Measurements from ENCODE around the gene COX7A2. TPM values are rescaled to one million over a fixed set of nuclear protein-coding genes. Genes with fewer than 3 reads are reported as not detected.
A peak's percentile ranks its signal among the peaks of the same experiment; 100 is the strongest.

Gene COX7A2
- total and polyA plus RNA-seq, 2 experiments from 2014 or later = 768 to 1,135 TPM

DNA sequence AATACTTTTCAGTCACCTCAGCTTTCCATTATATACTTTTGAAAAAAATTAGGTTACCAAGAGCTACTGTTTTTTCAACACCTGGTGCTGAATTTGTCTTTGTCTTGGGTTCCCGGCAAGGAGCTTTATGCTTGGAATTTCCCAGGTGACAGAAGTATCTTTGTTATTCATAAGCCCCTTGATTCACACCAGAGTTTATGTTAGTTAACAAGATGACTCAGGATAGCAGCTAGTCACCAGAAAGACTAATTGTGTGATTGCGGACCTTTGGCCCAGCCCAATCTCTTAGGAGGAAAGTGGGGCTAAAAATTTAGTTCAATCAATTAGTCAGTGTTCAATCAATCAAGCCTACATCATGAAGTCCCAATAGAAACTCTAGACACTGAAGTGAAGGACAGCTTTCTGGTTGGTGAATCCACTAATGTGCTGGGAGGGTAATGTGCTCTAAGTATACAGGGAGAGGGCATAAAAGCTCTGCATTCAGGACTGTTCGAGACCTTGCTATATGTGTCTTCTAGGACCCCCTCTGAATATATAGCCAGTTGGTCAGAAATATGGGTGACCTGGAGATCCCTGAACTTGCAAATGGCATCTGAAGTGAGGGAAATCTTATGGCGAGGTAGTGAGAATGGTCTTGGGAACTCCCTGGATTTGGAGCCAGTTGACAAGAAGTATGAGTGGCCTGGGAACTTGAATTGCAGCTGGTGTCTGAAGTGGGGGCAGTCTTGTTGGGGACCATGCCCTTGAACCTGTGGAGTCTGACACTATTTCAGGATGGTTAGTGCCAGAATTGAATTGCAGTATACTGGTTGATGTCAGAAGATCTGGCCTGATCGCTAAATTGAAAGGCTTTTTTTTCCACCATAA lies 24.8 kb upstream of the COX7A2 start:
- H3K27ac ChIP-seq = no peak overlapping the region
- peaks cover 12% of the 10 kb centered on the region for H3K4me1 ChIP-seq (ENCODE audit: low read depth)
- no peaks in the 10 kb centered on the region for H3K9me3 ChIP-seq (ENCODE audit: low read depth)
- no peaks in the 10 kb centered on the region for H3K27me3 ChIP-seq
- no peak overlapping the region for H3K4me3 ChIP-seq
- no peak for DNase-seq (ENCODE audit: low read depth in 1 of 2, low spot score in 1 of 2)
- H3K36me3 ChIP-seq = peaks cover 7% of the 10 kb centered on the region
- TF ChIP-seq, protein P1, sequence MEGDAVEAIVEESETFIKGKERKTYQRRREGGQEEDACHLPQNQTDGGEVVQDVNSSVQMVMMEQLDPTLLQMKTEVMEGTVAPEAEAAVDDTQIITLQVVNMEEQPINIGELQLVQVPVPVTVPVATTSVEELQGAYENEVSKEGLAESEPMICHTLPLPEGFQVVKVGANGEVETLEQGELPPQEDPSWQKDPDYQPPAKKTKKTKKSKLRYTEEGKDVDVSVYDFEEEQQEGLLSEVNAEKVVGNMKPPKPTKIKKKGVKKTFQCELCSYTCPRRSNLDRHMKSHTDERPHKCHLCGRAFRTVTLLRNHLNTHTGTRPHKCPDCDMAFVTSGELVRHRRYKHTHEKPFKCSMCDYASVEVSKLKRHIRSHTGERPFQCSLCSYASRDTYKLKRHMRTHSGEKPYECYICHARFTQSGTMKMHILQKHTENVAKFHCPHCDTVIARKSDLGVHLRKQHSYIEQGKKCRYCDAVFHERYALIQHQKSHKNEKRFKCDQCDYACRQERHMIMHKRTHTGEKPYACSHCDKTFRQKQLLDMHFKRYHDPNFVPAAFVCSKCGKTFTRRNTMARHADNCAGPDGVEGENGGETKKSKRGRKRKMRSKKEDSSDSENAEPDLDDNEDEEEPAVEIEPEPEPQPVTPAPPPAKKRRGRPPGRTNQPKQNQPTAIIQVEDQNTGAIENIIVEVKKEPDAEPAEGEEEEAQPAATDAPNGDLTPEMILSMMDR (IDR thresholded peaks at IDR 0.05; ENCODE audit: low read depth, low read length) = no peak

DNA sequence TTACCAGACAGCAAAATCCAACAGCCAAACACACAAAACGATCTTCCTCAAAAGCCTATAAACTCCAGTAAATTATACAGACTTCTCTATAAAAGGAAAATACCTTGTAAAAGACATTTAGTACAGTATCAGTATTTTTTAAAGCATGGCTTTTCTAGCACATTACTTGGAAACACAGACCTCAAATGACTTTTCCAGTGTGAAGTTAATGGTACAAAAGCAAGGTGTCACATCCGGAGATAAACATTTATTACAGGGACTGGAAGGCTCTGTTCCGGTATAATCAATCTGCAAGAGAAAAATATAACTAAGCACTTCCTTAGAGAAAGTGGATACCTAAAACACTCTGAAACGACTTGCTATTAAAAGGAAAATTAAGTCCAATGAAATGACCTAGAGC lies 23.9 kb upstream of the COX7A2 start:
- H3K27ac ChIP-seq = no peak overlapping the region

DNA sequence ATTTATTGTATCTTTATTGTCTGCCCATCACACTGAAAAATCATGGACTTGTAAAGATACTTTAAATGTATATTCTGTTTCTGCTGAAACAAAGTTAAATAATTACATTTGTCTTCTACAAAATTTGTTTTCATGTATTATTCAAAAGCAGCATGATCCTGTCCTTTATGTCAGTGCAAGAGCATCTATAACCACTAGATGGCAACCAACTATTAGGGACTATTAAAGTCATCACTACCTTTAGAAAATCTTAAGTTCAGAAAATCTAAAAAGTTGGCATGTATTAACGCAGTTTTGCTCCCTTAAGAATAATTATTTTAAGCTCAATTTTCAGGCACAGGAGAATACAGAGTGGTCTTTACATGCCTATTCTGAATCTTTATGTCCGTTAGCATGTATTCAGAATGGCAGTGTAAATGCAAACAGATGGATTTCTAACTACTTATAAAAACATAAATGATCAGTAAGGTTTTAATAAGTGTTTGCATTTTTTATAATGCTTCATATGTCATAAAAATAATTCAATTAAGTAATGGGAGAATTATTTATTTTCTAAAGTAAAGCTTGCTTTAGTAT lies 23.2 kb upstream of the COX7A2 start:
- no peaks in the 10 kb centered on the region for H3K9me3 ChIP-seq (ENCODE audit: low read depth)
- H3K4me3 ChIP-seq = no peak overlapping the region
- H3K4me1 ChIP-seq (ENCODE audit: low read depth) = peaks cover 12% of the 10 kb centered on the region
- H3K36me3 ChIP-seq = peaks cover 7% of the 10 kb centered on the region
- TF ChIP-seq, protein P1 (IDR thresholded peaks at IDR 0.05; ENCODE audit: low read depth, low read length) = peak; percentile 81
- peak; percentile 54 to 70 for DNase-seq (ENCODE audit: low read depth in 1 of 2, low spot score in 1 of 2)
- H3K27ac ChIP-seq = no peak overlapping the region
- no peaks in the 10 kb centered on the region for H3K27me3 ChIP-seq

More for the DNA sequence above, 23.9 kb upstream of the COX7A2 start:
- TF ChIP-seq, protein P1 (IDR thresholded peaks at IDR 0.05; ENCODE audit: low read depth, low read length) = no peak
- peaks cover 7% of the 10 kb centered on the region for H3K36me3 ChIP-seq
- no peak for DNase-seq (ENCODE audit: low read depth in 1 of 2, low spot score in 1 of 2)
- H3K4me3 ChIP-seq = no peak overlapping the region
- peaks cover 12% of the 10 kb centered on the region for H3K4me1 ChIP-seq (ENCODE audit: low read depth)
- H3K27me3 ChIP-seq = no peaks in the 10 kb centered on the region
- H3K9me3 ChIP-seq (ENCODE audit: low read depth) = no peaks in the 10 kb centered on the region

DNA sequence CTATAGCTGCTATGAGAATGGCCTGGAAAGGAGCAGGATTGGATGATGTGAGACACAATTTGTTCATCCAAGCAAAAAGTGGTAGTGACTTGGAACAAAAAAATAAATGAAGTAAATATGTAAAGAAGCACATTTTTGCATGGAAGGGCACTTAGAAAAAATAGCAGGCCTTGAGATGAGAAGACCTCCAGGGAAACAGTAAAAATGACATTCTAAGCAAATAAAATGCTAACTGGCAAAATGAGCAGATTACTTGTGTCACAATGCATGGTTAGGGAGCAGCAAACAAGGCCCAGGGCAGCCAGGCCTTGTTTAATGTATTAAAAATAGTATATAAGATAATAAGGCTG lies 19.8 kb upstream of the COX7A2 start:
- TF ChIP-seq, protein P1 (IDR thresholded peaks at IDR 0.05; ENCODE audit: low read depth, low read length) = no peak
- peaks cover 28% of the 10 kb centered on the region for H3K36me3 ChIP-seq
- no peak overlapping the region for H3K27ac ChIP-seq
- H3K4me3 ChIP-seq = no peak overlapping the region
- DNase-seq (ENCODE audit: low read depth in 1 of 2, low spot score in 1 of 2) = no peak
- no peaks in the 10 kb centered on the region for H3K27me3 ChIP-seq
- H3K9me3 ChIP-seq (ENCODE audit: low read depth) = no peaks in the 10 kb centered on the region
- peaks cover 12% of the 10 kb centered on the region for H3K4me1 ChIP-seq (ENCODE audit: low read depth)

DNA sequence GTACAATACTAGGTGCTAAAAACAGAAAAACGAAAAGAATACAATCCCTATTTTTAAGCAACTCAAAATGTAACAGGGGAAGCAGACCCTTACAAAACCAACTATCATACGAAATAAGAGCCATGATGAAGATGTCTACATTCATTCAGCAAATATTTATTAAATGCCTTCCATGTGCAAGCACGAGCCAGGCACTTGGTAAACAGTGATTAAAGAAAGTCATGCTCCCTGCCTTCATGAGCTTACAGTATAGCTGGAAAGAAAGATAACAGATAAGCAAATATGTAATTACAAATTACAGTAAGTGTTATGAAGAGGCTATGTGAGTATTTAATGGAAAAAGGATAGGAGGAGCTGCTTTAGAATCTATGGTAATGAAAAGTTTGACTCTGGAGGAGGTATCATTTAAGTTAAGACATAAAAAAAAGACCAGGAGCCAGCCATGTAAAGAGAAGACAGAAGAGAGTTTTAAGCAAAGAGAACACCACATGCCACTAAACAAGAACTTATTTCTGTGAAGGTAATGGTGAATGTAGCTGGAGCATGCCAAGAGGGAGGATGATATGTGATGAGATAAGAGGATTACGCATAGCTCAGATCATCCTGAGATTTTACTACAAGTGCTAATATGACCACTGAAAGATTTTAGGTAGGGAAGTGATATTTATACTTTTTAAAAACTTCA lies 19.3 kb upstream of the COX7A2 start:
- H3K27me3 ChIP-seq = no peaks in the 10 kb centered on the region
- H3K4me1 ChIP-seq (ENCODE audit: low read depth) = peaks cover 9% of the 10 kb centered on the region
- TF ChIP-seq, protein P1 (IDR thresholded peaks at IDR 0.05; ENCODE audit: low read depth, low read length) = no peak
- H3K27ac ChIP-seq = no peak overlapping the region
- no peaks in the 10 kb centered on the region for H3K9me3 ChIP-seq (ENCODE audit: low read depth)
- H3K4me3 ChIP-seq = no peak overlapping the region
- DNase-seq (ENCODE audit: low read depth in 1 of 2, low spot score in 1 of 2) = no peak
- H3K36me3 ChIP-seq = peaks cover 28% of the 10 kb centered on the region
